LNCAP (cell line): Measurements from ENCODE around the gene IL10.

Experiments used
- TF ChIP-seq, protein P1 (sequence below): fragments of 450-650 bp; IDR thresholded peaks from 2 replicates; pipeline ENCODE4 v1.5.1; 2017; ENCODE audit warnings: mild to moderate bottlenecking

Gene IL10

DNA sequence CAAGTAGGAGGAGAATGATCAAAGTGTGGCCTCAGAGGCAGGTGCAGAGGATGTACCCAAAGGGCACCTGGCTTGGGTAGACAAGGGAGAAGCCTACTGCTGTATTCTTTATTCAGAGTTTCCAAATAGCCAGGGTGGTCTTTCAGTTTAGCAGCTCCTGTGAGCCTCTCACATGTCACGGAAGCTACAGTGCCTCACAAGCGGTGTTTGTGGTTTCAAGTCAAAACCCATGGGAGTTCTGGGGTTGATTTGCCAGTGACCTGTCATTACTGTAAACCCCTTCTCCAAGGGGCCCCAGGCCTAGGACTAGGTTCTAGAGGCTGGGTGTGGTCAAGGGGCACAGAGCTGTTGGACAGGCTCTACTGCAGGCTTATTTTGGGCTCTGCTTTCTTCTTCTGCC, 10.2 kb upstream of the IL10 start:
- TF ChIP-seq, protein P1, sequence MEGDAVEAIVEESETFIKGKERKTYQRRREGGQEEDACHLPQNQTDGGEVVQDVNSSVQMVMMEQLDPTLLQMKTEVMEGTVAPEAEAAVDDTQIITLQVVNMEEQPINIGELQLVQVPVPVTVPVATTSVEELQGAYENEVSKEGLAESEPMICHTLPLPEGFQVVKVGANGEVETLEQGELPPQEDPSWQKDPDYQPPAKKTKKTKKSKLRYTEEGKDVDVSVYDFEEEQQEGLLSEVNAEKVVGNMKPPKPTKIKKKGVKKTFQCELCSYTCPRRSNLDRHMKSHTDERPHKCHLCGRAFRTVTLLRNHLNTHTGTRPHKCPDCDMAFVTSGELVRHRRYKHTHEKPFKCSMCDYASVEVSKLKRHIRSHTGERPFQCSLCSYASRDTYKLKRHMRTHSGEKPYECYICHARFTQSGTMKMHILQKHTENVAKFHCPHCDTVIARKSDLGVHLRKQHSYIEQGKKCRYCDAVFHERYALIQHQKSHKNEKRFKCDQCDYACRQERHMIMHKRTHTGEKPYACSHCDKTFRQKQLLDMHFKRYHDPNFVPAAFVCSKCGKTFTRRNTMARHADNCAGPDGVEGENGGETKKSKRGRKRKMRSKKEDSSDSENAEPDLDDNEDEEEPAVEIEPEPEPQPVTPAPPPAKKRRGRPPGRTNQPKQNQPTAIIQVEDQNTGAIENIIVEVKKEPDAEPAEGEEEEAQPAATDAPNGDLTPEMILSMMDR = no peak

DNA sequence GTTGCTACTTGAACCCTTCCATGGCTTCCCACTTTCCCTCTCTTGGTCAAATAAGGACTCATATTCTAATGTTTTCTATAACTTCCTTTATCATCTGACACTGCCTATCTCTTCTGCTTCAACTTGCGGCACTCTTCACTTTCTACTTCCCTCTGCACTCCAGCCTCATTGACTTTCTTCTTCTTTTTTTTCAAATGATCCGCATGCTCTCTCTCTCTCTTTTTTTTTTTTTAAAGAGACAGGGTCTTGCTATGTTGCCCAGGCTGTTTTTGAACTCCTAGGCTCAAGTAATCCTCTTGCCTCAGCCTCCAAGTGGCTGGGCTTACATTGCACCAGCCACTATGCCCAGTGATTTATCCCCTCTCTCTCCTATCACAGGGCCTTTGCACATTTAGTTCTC, 7.3 kb upstream of the IL10 start:
- TF ChIP-seq, protein P1 = no peak

DNA sequence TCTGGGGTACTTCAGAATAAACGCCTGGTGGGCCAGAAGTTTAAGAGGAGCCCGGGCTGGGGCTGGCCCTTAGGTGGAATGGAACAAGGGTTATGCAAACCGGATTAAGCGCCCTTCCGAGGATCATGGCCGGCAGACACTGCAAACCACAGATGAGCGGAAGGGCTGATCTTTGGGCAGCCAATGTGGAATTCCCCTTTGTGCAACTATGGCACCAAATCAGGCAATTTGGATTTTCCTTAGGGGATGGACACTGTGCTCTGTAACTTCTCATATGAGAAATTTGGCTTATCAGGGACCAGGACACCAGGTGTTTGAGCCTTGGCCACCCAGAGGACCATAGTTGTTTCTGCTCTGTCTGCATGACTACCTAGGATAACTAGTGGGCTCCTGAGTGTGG, 5.7 kb upstream of the IL10 start:
- TF ChIP-seq, protein P1 = no peak

DNA sequence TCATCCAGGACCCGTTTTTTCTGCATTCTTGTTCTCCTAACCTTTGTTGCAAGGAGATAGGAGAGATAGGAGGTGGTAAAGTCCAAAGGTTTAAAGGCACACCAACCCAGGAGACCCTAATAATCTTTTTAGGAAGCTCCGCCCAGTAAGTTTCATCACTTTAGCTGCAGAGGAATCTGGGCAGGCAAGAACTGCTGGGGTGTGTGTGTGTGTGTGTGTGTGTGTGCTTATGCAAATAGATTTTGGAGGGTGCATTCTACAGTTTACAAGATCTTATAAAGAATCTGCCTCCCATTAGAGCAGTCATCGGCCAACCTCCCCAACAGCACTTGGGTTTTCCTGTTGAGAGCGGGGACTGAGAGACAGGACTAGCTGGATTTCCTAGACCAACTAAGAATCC, 3.9 kb upstream of the IL10 start:
- TF ChIP-seq, protein P1 = no peak

DNA sequence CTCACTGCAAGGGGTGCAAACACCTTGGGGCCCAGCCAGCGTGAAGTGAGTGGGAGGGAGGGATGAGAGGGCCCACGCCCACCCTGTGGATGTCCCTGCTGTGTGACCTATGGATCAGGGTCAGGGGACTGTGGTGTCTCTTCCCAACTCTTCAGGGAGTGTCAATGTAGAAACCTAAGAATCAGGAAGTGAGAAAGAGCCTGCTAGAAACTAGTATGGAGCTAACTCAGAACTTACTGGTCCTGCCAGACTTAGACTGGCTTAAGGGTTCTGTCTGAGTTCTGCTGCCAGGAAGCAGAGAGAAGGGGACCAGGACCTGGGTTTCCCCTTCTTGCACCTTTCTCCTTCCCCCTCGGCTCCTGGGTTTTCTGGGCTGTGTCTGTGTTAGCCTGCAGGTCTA, 1.8 kb upstream of the IL10 start:
- TF ChIP-seq, protein P1 = no peak

DNA sequence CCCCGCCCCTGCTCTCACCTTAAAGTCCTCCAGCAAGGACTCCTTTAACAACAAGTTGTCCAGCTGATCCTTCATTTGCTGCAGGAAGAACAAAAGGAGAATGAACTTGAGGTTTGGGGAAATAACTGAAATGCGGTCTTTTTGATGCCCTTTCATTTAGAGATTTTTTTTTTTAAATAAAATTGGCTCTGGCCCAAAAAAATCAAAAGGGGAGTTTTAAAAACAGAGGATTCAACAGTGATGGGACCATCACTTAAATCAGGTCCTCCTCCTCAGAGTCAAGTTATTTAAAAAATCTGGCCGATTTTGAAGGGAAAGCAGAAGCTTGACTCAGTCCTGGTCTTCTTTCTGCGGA, 979 bp downstream of the IL10 start:
- TF ChIP-seq, protein P1 = no peak

DNA sequence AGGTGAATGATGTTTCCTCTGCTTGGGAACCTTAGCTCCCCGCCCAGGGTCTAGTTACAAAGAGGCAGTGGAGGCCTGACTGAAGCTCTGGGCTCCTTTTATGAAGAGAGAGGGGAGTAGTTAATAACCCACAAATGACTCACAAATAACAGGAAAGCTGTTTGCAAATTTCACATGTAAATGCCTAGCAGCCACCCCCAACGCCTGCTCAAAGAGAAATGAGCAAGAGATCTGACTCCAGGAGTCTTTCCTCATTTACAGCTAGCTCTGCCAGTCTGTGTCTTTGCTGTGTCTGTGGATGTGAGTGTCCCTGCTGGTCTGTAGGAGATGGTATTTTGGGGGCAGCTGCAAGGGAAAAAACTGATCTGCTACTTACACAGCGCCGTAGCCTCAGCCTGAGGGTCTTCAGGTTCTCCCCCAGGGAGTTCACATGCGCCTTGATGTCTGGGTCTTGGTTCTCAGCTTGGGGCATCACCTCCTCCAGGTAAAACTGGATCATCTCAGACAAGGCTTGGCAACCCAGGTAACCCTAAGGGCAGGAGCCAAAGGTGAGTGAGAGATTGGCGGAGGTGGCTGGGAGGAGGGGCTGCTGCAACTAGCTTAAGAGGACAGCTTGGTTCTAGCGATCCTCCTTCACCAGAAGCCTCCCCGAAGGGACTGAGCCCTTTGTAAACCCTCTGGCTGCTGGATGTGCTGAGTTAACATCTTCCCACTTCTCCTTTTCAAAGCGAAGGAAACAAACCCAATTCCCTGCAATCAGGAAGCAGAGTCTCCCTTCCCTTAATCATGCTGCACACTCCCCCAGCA, 1.6 kb downstream of the IL10 start, which contains the start of gene IL19:
TSS of gene IL19 (plus strand) at position 243 of the 807 bp plus-strand sequence. CDS start 65,890 bp downstream, outside the sequence.
- TF ChIP-seq, protein P1 = no peak
